ENCODE data around the gene KIF24.
"Not testable (repeated sequence)": the region's sequence is repeated elsewhere in the genome, so short reads cannot be mapped to it uniquely, and the experiment has no call there.

The KIF24 gene

DNA sequence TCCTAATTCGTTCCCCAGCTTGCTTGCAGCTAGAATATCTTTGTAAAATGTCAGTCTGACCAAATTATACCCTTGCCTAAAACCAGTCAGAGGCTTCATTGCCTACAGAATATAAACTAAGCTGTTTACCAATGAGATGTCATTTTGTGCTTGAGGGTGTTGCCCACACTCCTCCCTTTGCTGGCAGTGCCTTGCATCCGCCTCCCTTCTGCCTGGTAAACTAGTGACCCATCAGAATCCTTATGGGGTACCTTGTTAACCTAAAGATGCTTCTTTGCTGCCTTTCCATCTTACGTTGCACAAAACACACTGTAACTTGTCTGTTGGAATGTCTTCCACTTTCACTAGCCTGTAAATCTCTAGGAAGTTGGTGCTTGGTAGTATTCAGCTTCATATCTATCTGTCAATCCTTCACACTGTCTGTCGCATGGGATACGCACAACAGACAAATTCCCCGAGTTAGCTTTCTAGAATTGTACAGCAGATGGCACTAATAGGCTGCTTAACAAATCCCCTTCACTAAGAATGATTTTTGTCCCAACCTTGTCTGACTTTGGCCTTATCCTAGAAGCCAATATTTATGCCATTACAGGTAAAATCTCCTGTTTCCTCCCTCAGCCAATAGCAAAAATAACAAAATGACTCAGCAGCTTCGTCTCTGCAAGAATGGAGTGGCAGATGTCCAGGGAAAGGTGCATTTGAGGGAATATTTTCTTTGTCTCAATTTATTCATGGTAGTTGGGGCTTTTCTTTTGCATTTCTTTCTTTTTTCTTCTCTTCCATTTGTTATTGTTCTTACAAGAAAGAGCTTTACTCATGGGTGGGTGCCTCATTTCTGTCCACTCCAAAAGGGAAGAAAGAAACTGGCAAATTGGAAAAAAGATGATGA is 3.3 kb upstream of the KIF24 start:
- no peak for FAIRE-seq
- DNase-seq (ENCODE audit: insufficient read length, low spot score): no peak

GRCh38 chr9:34331196-34331595 is 2.1 kb upstream of the KIF24 start:
- DNase-seq (ENCODE audit: insufficient read length, low spot score) (no peak), FAIRE-seq (no peak)

- DNase-seq (ENCODE audit: insufficient read length, low spot score) (no peak), FAIRE-seq (peak; percentile 45)
Observed at GRCh38 chr9:34328500-34328986, 525 bp downstream of the KIF24 start.

DNA sequence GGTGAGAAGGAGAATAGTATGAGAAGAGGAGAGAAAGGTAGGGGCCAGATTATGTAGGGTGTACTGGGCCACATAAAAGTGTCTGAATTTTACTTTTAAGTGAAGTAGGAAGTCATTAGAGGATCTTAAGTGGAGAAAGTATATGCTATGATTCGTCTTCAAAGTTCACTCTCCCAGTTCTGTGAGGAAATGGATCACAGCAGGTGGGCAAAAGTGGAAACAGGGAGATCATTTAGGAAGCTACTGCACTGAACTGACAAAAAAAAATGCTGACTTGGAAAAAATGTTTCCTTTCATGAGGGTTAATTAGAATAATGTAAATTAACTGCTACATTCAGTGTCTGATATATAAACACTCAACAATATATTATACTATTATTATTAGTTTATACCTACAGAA is 2.4 kb downstream of the KIF24 start:
- FAIRE-seq (no peak), DNase-seq (ENCODE audit: insufficient read length, low spot score) (no peak)

- FAIRE-seq (no peak), DNase-seq (ENCODE audit: insufficient read length, low spot score) (no peak)
Observed at GRCh38 chr9:34322899-34323591, 6.0 kb downstream of the KIF24 start.

DNA sequence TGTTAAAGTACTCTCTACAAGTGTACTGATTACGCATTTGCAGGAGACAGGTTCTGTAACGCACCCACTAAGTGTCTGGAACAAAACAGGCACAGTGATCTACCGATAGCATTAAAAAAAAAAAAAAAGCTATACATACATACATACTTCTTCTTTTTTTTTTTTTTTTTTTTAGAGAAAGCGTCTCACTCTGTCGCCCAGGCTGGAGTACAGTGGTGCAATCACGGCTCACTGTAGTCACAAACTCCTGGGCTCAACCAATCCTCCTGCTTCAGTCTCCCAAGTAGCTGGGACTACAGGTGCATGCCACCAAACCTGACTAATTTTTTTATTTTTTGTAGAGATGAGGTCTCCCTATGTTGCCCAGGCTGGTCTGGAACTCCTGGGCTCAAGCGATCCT is 7.6 kb downstream of the KIF24 start:
- FAIRE-seq (no peak), DNase-seq (ENCODE audit: insufficient read length, low spot score) (no peak)

DNA sequence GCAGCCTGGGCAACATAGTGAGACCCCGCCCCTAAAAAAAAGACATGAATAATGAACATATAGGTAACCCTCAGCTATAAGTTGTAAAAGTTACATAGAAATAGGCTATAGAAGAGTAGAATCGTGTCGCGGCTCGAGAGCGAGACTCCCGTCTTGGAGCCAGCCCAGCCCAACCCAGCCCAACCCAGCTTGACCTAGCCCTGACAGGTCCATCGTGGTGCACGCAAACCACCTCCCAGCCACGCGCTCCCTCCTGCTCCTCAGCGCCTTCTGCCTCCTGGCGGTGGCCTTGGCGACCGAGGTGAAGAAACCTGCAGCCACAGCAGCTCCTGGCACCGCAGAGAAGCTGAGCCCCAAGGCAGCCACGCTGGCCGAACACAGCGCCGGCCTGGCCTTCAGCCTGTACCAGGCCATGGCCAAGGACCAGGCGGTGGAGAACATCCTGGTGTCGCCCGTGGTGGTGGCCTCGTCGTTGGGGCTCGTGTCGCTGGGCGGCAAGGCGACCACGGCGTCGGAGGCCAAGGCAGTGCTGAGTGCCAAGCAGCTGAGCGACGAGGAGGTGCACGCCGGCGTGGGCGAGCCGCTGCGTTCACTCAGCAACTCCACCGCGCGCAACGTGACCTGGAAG is 10.8 kb downstream of the KIF24 start:
- no peak for FAIRE-seq
- DNase-seq (ENCODE audit: insufficient read length, low spot score): no peak

DNA sequence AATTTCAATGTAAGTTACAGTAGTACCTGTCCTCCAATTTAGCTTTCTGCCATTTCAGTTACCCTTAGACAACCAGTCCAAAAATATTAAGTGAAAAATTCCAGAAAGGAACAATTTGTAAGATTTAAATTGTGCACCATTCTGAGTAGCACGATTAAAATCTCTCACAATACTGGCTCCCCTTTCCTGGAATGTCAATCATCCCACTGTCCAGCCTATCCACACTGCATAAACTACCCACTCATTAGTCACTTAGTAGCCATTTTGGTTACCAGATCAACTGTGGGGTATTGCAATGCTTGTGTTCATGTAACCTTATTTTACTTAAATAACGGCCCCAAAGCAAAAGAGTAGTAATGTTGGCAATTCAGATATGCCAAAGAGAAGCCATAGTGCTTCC is 11.6 kb downstream of the KIF24 start:
- FAIRE-seq: no peak
- DNase-seq (ENCODE audit: insufficient read length, low spot score): no peak

DNA sequence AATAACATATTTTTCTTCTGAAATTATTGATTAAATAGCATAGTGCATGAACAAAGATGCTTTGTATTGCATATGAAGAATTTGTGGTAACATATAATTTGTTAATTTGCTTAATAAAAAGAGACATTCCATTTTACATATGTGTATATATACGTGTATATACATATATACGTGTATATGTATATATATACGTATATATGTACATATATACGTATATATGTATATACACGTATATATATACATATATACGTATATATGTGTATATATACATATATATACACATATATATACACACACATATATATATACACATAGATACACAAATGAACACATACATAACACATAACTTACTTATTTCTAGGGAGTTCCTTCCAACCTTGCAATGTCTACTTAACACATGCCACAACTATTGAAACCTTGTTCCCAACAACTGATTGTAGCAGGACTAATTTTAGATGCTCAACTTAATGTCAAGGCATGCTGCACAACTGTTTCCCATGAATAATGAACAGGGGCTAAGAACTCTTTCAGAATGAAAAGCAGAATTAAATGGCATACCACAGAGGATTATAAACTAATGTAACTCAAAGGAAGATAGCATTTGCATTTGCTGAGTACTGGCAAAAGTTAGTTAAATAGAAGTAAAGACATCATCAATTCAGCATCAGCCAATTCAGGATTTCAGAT is 17.4 kb downstream of the KIF24 start:
- DNase-seq (ENCODE audit: insufficient read length, low spot score) (no peak), FAIRE-seq (no peak)

- FAIRE-seq: no peak
- no peak for DNase-seq (ENCODE audit: insufficient read length, low spot score)
Observed at GRCh38 chr9:34310215-34310614, 18.9 kb downstream of the KIF24 start.

GRCh38 chr9:34308316-34308715 is 20.8 kb downstream of the KIF24 start:
- DNase-seq (ENCODE audit: insufficient read length, low spot score); FAIRE-seq: not testable (repeated sequence)

- FAIRE-seq; DNase-seq (ENCODE audit: insufficient read length, low spot score): not testable (repeated sequence)
Observed at GRCh38 chr9:34301064-34301463, 28.0 kb downstream of the KIF24 start.

DNA sequence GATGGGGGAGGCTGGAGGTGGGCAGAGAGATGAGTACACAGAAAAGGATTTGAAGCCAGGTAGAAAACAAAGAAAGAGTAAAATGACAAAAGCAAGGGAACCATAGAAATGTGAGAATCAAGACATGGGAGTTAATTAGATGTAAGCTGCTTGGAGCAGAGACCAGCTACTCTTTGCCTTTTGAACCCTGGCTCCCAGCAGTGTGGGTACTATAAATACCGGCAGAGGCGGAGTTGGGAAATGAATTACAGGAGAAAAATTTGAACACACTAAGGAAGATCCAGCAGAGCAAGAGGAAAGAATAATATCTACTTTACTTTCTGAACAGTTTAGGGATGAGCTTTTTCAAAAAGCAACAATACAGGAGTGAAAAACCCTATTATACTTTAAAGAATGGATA is 36.5 kb downstream of the KIF24 start:
- DNase-seq (ENCODE audit: insufficient read length, low spot score) (no peak), FAIRE-seq (no peak)

GRCh38 chr9:34291423-34291822 is 37.6 kb downstream of the KIF24 start:
- DNase-seq (ENCODE audit: insufficient read length, low spot score) (no peak), FAIRE-seq (no peak)

DNA sequence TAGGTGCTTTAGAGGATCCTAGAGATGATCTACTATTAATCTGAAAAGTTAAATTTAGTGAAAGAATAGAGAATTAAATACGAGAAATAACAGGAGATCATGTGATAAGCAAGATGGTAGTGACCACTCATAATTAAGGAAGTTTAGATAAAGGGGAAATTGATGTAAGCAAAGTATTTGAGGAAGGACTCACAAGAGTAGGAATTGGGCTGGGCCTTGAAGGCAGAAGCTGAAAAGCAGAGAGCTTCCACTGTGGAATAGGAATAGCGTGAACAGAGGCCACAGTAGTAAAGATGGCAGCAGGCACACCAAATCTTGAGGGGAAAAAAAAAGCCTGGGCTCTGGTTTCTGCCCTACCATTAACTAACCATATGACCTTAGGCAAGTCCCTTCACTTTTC is 38.0 kb downstream of the KIF24 start:
- DNase-seq (ENCODE audit: insufficient read length, low spot score) (no peak), FAIRE-seq (peak; percentile 37)

GRCh38 chr9:34289159-34289558 is 39.9 kb downstream of the KIF24 start:
- FAIRE-seq (no peak), DNase-seq (ENCODE audit: insufficient read length, low spot score) (no peak)

- DNase-seq (ENCODE audit: insufficient read length, low spot score) (no peak), FAIRE-seq (no peak)
Observed at GRCh38 chr9:34282096-34282495, 47.0 kb downstream of the KIF24 start.

DNA sequence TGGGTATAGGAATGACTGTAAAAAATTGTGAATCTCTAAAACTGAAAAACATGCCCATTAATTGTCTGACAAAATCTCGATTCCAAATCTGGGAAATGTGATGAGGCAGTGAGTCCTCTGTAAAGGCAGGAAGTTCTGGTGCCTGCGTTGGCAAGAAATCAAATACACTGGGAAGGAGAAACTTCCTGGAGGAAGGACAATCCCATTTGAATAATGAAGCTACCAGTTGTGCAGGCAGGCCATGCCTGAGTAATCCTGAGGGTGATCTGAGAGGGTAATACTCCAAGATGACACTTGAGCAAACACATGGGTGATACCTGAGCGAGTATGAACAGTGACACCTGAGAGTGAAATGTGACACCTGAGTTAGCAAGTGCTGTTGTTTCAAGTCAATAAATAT is 49.7 kb downstream of the KIF24 start:
- DNase-seq (ENCODE audit: insufficient read length, low spot score): no peak
- no peak for FAIRE-seq

All from GM19239 (cell line).